Omental fat pad (tissue), 4 donors: ENCODE measurements around the gene ASTN2. TPM values are rescaled to one million over a fixed set of nuclear protein-coding genes. Genes with fewer than 3 reads are reported as not detected.

Source experiments
- ATAC-seq: fragments of 150-250 bp; one replicate; pipeline ENCODE4 v1.9.1; 2016; ENCODE audit warnings: mild to moderate bottlenecking, moderate library complexity; ENCODE audit not compliant: low FRiP score
- DNase-seq: peaks from one replicate; pipeline ENCODE4 v3.0.0-alpha.2; 2019; ENCODE audit warnings: low spot score
- CTCF ChIP-seq, 3 donors: fragments of 450-650 bp; IDR thresholded peaks; one replicate each; pipeline ENCODE4 v1.5.1; 2016 to 2017; ENCODE audit warnings: antibody characterized with exemption in 3 of 3, mild to moderate bottlenecking in 3 of 3, moderate library complexity in 2 of 3
- total RNA-seq, 4 donors: library from RNA; depleted of rRNA; stranded (reverse); fragments of >200 nt; gene quantifications; one replicate each; pipeline ENCODE4 v1.1.0, GENCODE V29; 2016

Gene ASTN2
- total RNA-seq, 4 donors from 2014 or later: 1.1 to 8.4 (median 3.6) TPM

- ATAC-seq: no peak
- DNase-seq: no peak
- no peak for TF ChIP-seq CTCF (IDR thresholded peaks at IDR 0.05)
Observed at GRCh38 chr9:117083559-117083958, 331.3 kb downstream of the ASTN2 start.

- ATAC-seq (no peak), DNase-seq (no peak)
- TF ChIP-seq CTCF (IDR thresholded peaks at IDR 0.05): no peak
Observed at GRCh38 chr9:117081641-117082317, 333.1 kb downstream of the ASTN2 start.

- no peak for TF ChIP-seq CTCF (IDR thresholded peaks at IDR 0.05)
- ATAC-seq (no peak), DNase-seq (no peak)
Observed at GRCh38 chr9:117080765-117081390, 334.0 kb downstream of the ASTN2 start.

GRCh38 chr9:117076571-117077290 is 338.1 kb downstream of the ASTN2 start:
- DNase-seq (no peak), ATAC-seq (no peak)
- TF ChIP-seq CTCF (IDR thresholded peaks at IDR 0.05): no peak

- ATAC-seq: no peak
- no peak for TF ChIP-seq CTCF (IDR thresholded peaks at IDR 0.05)
Observed at GRCh38 chr9:117075636-117076035, 339.2 kb downstream of the ASTN2 start.

GRCh38 chr9:117074784-117075520 is 339.9 kb downstream of the ASTN2 start:
- ATAC-seq: no peak
- no peak for TF ChIP-seq CTCF (IDR thresholded peaks at IDR 0.05)
- DNase-seq: no peak

More at GRCh38 chr9:117075636-117076035, 339.2 kb downstream of the ASTN2 start:
- DNase-seq: no peak
